ENCODE results near the gene VPS13D.

VPS13D gene

GRCh38 chr1:12356004-12356890, 126.4 kb downstream of the VPS13D start:
- no peaks in the 10 kb centered on the region for H3K9me3 Mint-ChIP-seq
- DNase-seq = no peak
- peaks cover 2% of the 10 kb centered on the region for H3K4me1 Mint-ChIP-seq (ENCODE audit: low read depth)
- H3K36me3 Mint-ChIP-seq (ENCODE audit: low read depth) = peaks cover 72% of the 10 kb centered on the region
- H3K27ac Mint-ChIP-seq = no peak overlapping the region
- no peak overlapping the region for H3K4me3 Mint-ChIP-seq
- no peaks in the 10 kb centered on the region for H3K27me3 Mint-ChIP-seq

DNA sequence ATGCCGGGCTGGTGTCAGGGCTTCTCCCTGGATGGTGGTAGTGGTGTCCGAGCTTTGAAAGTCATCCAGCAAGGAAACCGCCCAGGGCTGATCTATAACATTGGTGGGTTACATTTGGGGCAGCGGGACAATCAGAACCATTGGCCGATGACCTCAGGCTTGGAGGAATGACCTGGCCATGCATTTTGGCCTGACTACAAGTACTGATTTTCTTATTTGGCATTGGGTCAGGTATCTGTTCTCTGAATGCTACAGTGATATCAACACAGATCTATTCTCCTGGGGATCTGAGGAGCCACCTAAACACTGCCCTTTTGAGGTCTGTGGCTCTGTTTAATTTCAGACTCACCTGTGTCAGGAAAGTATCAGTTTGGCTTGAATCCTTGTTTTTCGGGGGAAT, 128.7 kb downstream of the VPS13D start:
- H3K36me3 Mint-ChIP-seq (ENCODE audit: low read depth) = peaks cover 75% of the 10 kb centered on the region

DNA sequence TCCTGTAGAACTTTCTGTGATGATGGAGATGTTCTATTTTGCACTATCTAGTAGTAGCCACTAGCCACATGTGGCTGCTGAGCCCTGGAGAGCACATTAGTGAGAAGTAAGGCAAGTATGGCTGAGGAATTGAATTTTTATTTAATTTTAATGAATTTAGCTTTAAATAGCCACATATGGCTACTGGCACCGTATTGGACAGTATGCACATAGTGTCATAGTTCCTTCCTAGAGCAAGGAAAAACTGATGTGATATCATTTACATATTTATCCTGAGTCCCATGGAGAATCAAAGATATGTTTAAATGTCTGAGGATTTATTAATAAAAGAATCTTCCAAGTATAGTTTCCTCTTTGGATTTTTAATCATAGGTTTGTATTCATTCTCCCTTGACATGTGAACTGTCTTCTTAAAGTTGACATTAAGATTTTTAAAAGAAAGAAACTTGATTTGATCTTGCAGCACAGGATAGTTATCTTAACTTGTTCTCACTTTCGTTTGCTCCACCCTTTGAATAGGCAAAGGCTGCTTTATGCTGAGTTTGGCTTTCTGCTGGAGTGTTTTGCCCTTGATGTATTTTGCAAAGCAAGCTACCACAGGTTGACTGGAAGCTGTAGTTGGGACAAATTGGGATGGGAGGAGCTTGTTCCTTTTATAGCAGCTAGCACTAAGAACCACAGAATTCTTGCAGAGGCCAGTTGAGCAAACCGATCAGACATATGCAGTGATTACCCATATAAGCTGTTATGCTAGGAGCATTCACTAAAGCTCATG, 129.7 kb downstream of the VPS13D start:
- DNase-seq = no peak
- H3K36me3 Mint-ChIP-seq (ENCODE audit: low read depth) = peaks cover 78% of the 10 kb centered on the region

More for the DNA sequence above, 128.7 kb downstream of the VPS13D start:
- DNase-seq = no peak
- Mint-ChIP-seq H3K27ac (no peak overlapping the region), H3K4me1 (ENCODE audit: low read depth) (peaks cover 2% of the 10 kb centered on the region), H3K27me3 (no peaks in the 10 kb centered on the region), H3K4me3 (no peak overlapping the region), H3K9me3 (no peaks in the 10 kb centered on the region)

GRCh38 chr1:12368646-12369045, 138.8 kb downstream of the VPS13D start:
- no peak overlapping the region for H3K27ac Mint-ChIP-seq
- peaks cover 9% of the 10 kb centered on the region for H3K4me1 Mint-ChIP-seq (ENCODE audit: low read depth)
- H3K36me3 Mint-ChIP-seq (ENCODE audit: low read depth) = peaks cover 70% of the 10 kb centered on the region
- DNase-seq = no peak
- H3K27me3 Mint-ChIP-seq = no peaks in the 10 kb centered on the region
- H3K9me3 Mint-ChIP-seq = no peaks in the 10 kb centered on the region
- H3K4me3 Mint-ChIP-seq = no peak overlapping the region

More for the DNA sequence above, 129.7 kb downstream of the VPS13D start:
- H3K27me3 Mint-ChIP-seq = no peaks in the 10 kb centered on the region
- H3K27ac Mint-ChIP-seq = no peak overlapping the region
- peaks cover 2% of the 10 kb centered on the region for H3K4me1 Mint-ChIP-seq (ENCODE audit: low read depth)
- no peaks in the 10 kb centered on the region for H3K9me3 Mint-ChIP-seq
- no peak overlapping the region for H3K4me3 Mint-ChIP-seq

- Mint-ChIP-seq H3K36me3 (ENCODE audit: low read depth) (peaks cover 70% of the 10 kb centered on the region), H3K27me3 (no peaks in the 10 kb centered on the region), H3K4me3 (no peak overlapping the region), H3K9me3 (no peaks in the 10 kb centered on the region), H3K27ac (peak overlapping the region; percentile 11), H3K4me1 (ENCODE audit: low read depth) (peaks cover 9% of the 10 kb centered on the region)
- no peak for DNase-seq
These were observed 139.4 kb downstream of the VPS13D start for GRCh38 chr1:12369258-12369657.

DNA sequence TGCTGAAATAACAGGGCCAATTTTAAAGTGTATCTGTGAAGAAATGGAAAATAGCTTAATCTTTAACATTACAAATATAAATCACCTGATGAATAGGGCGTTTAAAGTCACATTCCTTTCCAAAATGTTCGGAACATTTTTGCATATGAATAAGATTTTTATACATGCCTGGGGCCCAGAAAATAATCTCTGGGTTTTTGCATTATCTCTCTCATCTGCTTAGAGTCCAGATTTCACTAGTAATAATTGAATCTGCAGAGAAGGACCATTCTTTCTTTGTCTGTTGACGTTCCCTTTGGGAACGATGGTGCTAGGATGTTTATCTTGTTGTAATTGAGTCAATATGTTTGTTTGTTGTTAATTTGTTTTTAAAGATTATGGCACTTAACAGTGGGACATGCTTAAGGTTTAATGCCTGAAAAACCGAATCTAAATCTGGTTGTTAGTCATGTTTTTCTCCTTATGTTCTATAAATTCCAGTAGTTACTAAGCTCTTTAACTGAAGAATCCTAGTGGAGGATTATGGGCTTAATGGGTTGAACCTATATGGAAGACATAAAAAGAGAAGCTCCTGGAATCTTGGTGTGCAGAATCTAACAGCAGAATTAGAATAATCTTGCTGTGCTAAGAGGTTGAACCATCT, 140.6 kb downstream of the VPS13D start:
- no peak overlapping the region for H3K4me3 Mint-ChIP-seq
- peaks cover 9% of the 10 kb centered on the region for H3K4me1 Mint-ChIP-seq (ENCODE audit: low read depth)
- peak overlapping the region; percentile 42 for H3K27ac Mint-ChIP-seq
- H3K36me3 Mint-ChIP-seq (ENCODE audit: low read depth) = peaks cover 70% of the 10 kb centered on the region
- no peaks in the 10 kb centered on the region for H3K9me3 Mint-ChIP-seq
- no peak for DNase-seq
- H3K27me3 Mint-ChIP-seq = no peaks in the 10 kb centered on the region

GRCh38 chr1:12371053-12371452, 141.2 kb downstream of the VPS13D start:
- H3K9me3 Mint-ChIP-seq = no peaks in the 10 kb centered on the region
- H3K27ac Mint-ChIP-seq = no peak overlapping the region
- H3K27me3 Mint-ChIP-seq = no peaks in the 10 kb centered on the region
- peaks cover 9% of the 10 kb centered on the region for H3K4me1 Mint-ChIP-seq (ENCODE audit: low read depth)
- H3K4me3 Mint-ChIP-seq = no peak overlapping the region
- DNase-seq = no peak
- H3K36me3 Mint-ChIP-seq (ENCODE audit: low read depth) = peaks cover 76% of the 10 kb centered on the region

- H3K4me3 Mint-ChIP-seq = no peak overlapping the region
- H3K27ac Mint-ChIP-seq = no peak overlapping the region
- peaks cover 10% of the 10 kb centered on the region for H3K4me1 Mint-ChIP-seq (ENCODE audit: low read depth)
- peaks cover 79% of the 10 kb centered on the region for H3K36me3 Mint-ChIP-seq (ENCODE audit: low read depth)
- no peak for DNase-seq
- H3K9me3 Mint-ChIP-seq = no peaks in the 10 kb centered on the region
- no peaks in the 10 kb centered on the region for H3K27me3 Mint-ChIP-seq
These were observed 142.3 kb downstream of the VPS13D start for GRCh38 chr1:12372180-12372579.

DNA sequence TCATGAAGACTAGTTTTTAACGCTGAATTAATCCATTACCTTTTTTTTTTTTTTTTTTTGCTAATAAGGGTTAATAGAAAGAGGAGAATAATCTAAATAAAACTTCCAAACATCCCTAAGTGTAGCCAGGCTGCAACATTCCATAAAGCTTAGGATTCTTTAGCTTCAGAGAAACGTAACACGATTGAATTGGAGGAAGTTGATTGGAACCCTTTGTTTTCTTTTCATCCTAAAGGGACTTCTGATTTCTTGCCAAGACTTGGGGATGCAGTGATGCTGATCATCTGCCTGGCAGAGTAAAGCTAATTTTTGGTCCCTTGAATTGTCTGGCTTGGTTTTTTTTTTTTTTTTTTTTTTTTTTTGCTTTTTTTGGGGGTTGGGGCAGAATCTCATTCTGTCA, 142.9 kb downstream of the VPS13D start:
- H3K27me3 Mint-ChIP-seq = no peaks in the 10 kb centered on the region
- H3K9me3 Mint-ChIP-seq = no peaks in the 10 kb centered on the region
- no peak overlapping the region for H3K4me3 Mint-ChIP-seq
- no peak for DNase-seq
- H3K36me3 Mint-ChIP-seq (ENCODE audit: low read depth) = peaks cover 80% of the 10 kb centered on the region
- H3K27ac Mint-ChIP-seq = no peak overlapping the region
- H3K4me1 Mint-ChIP-seq (ENCODE audit: low read depth) = peaks cover 10% of the 10 kb centered on the region

GRCh38 chr1:12375133-12375829, 145.5 kb downstream of the VPS13D start:
- no peak overlapping the region for H3K27ac Mint-ChIP-seq
- DNase-seq = no peak
- peaks cover 9% of the 10 kb centered on the region for H3K4me1 Mint-ChIP-seq (ENCODE audit: low read depth)
- H3K4me3 Mint-ChIP-seq = no peak overlapping the region
- H3K9me3 Mint-ChIP-seq = no peaks in the 10 kb centered on the region
- peaks cover 79% of the 10 kb centered on the region for H3K36me3 Mint-ChIP-seq (ENCODE audit: low read depth)
- no peaks in the 10 kb centered on the region for H3K27me3 Mint-ChIP-seq

DNA sequence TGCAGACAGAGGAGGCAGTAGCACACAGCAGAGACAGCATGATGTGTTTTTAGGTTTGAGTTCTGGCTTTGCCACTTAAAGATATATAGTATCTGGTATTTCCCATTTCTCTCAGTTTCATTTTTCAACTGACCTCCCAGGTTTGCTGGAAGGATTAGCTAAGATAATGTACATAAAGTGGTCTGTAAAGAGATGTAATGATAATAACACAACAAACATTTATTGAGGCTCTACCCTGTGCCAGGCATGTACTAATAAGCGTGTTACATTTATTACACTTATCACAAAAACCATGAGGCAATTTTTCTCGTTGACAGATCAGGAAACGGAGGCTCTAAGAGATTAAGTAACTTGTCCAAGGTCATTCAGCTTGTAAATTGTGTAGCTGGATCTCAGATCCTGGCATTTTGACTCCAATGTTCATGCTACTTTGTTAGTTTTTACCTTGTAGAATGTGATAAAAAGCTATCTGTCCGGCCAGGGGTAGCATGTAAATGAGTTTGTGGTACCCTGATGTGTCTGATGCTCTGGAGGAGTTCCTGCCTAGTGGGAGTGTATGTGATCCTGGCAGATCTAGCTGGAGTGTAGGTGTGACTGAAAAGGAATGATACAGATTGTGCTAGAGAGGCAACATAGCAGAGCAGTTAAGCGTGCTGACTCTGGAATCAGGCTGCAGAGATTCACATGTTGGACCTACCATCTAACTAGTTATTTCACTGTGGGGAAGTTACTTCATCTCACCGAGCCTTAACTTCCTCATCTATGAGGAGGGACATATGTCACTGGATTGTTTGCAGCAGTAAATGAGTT, 146.6 kb downstream of the VPS13D start:
- DNase-seq = no peak
- H3K9me3 Mint-ChIP-seq = no peaks in the 10 kb centered on the region
- no peaks in the 10 kb centered on the region for H3K27me3 Mint-ChIP-seq
- H3K4me3 Mint-ChIP-seq = no peak overlapping the region
- no peak overlapping the region for H3K27ac Mint-ChIP-seq
- peaks cover 9% of the 10 kb centered on the region for H3K4me1 Mint-ChIP-seq (ENCODE audit: low read depth)
- peaks cover 77% of the 10 kb centered on the region for H3K36me3 Mint-ChIP-seq (ENCODE audit: low read depth)

DNA sequence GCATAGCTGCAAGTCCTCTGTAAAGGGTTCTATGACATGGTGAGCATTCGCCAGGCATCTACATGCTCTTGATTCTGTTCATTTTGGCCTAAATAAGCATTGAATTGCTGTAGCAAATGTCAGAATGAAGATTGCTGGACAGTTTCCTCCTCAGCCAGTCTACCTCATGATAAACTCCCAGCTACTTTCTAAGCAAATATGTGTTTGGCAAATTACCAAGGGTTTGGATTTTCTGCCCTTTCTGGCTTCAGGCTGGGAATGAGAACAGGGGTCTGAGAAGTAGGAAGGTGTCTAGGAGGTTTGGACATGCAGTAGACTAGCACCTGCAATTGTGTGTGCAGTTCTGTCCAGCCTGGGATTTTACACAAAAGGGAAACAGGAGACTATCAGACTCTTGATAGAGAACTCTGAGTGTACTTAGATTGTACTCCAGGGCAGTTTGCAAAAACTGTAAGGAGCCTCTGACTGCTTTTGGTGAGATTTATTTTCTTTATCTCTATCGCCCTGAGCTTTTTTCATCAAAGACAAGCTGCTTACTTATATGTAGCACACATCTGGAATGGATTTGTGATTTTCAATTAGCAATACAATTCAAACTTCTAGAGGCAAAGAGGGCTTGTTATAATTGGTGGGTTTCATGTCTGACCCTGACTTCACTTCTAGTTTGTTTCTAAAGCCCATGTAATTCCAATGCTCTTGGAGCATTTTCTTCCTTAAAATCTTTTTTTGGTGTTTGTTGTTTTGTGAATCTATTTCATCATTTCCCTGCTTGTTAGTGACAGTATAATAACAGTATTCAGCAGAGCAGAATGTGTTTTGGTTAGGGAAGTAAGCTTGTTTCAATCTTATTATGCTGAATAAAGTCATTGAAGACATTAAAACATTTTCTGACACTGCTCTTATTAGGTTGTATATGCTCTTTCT, 150.8 kb downstream of the VPS13D start:
- no peak overlapping the region for H3K4me3 Mint-ChIP-seq
- peaks cover 78% of the 10 kb centered on the region for H3K36me3 Mint-ChIP-seq (ENCODE audit: low read depth)
- no peaks in the 10 kb centered on the region for H3K9me3 Mint-ChIP-seq
- H3K27ac Mint-ChIP-seq = no peak overlapping the region
- H3K4me1 Mint-ChIP-seq (ENCODE audit: low read depth) = peaks cover 32% of the 10 kb centered on the region
- H3K27me3 Mint-ChIP-seq = no peaks in the 10 kb centered on the region
- DNase-seq = no peak

DNA sequence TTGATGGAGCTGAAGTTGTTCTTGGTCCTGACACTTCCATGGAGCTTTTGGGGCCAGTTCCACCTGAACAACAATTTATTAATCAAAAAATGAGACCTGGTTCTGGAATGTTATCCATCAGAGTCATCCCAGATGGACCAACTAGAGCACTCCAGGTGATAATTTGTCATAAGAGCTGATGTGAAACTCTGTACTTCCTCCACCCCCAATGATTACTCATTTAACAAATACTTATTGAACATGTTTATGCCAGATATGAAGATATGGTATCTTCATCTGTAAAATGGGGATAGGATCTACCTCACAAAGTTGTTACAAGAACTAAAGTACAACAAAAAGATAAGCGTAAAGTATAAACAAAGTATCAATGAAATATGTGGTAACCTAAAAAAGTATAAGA, 153.2 kb downstream of the VPS13D start:
- Mint-ChIP-seq H3K27ac (no peak overlapping the region), H3K9me3 (peaks cover 19% of the 10 kb centered on the region), H3K4me1 (ENCODE audit: low read depth) (peaks cover 45% of the 10 kb centered on the region), H3K4me3 (no peak overlapping the region), H3K36me3 (ENCODE audit: low read depth) (peaks cover 84% of the 10 kb centered on the region), H3K27me3 (no peaks in the 10 kb centered on the region)
- no peak for DNase-seq
